ENCODE results near the gene WIPF2. TPM values are rescaled to one million over a fixed set of nuclear protein-coding genes. Genes with fewer than 3 reads are reported as not detected.
A peak's percentile ranks its signal among the peaks of the same experiment; 100 is the strongest.

The WIPF2 gene
- total RNA-seq, 3 donors from 2014 or later (not counting 1 experiment from before 2014, with no cell fraction given) = 43.2 to 47.4 (median 43.9) TPM

GRCh38 chr17:40268141-40268712 lies 49.1 kb downstream of the WIPF2 start:
- Mint-ChIP-seq H3K36me3 (no peaks in the 10 kb centered on the region), H3K27me3 (ENCODE audit: low read depth in 2 of 2) (no peaks in the 10 kb centered on the region), H3K4me3 (no peak overlapping the region), H3K4me1 (no peaks in the 10 kb centered on the region), H3K9me3 (no peaks in the 10 kb centered on the region), H3K27ac (no peak overlapping the region)
- DNase-seq (no peak), ATAC-seq (no peak)
- Histone ChIP-seq H3K36me3 (ENCODE audit: control insufficient read depth, insufficient read depth, low read length) (peaks cover 52% of the 10 kb centered on the region), H3K27ac (ENCODE audit: low read length) (no peak overlapping the region), H3K27me3 (ENCODE audit: control insufficient read depth, insufficient read depth, low read length) (no peaks in the 10 kb centered on the region), H3K4me3 (ENCODE audit: low read length) (no peak overlapping the region), H3K9me3 (ENCODE audit: control insufficient read depth, insufficient read depth, low read length) (no peaks in the 10 kb centered on the region), H3K4me1 (ENCODE audit: control insufficient read depth, insufficient read depth, low read length) (no peaks in the 10 kb centered on the region)
- TF ChIP-seq CTCF (IDR thresholded peaks at IDR 0.05) = no peak
- WGBS (ENCODE audit: insufficient coverage) = 94% methylated on average over 2 of the region's 2 CpGs
- intact Hi-C loops (cut with micrococcal nuclease) = no loop called here

DNA sequence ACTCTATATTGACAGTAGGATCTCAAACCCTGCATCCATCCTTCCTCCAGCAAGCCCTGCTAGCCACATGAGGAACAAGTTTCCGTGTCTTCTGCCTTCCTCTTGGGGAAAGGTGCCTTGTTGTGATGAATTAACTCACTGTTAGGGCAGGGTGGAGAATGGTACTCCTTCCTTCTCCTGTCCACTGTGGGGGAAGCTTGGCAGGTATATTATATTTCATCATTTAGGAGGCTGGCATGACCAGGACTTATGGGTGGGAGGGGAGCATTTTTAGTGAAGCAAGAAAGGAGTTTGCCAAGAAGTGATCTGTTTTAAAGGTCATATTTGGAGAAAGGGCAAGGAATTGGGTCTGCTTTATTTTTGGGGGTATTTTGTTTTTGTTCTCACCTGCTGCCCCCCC lies 59.3 kb downstream of the WIPF2 start:
- Histone ChIP-seq H3K4me3 (ENCODE audit: low read length) (no peak overlapping the region), H3K27ac (ENCODE audit: low read length) (no peak overlapping the region), H3K4me1 (ENCODE audit: control insufficient read depth, insufficient read depth, low read length) (no peaks in the 10 kb centered on the region), H3K9me3 (ENCODE audit: control insufficient read depth, insufficient read depth, low read length) (no peaks in the 10 kb centered on the region), H3K36me3 (ENCODE audit: control insufficient read depth, insufficient read depth, low read length) (peaks cover 69% of the 10 kb centered on the region), H3K27me3 (ENCODE audit: control insufficient read depth, insufficient read depth, low read length) (no peaks in the 10 kb centered on the region)
- H3K27ac Mint-ChIP-seq = peak overlapping the region in 1 of 2 donors; percentile 30
- H3K4me1 Mint-ChIP-seq = peaks cover 0 to 7% of the 10 kb centered on the region in 2 donors
- intact Hi-C loops (cut with micrococcal nuclease) = no loop called here
- H3K36me3 Mint-ChIP-seq = no peaks in the 10 kb centered on the region
- H3K9me3 Mint-ChIP-seq = no peaks in the 10 kb centered on the region
- ATAC-seq (no peak), DNase-seq (no peak)
- no peak overlapping the region for H3K4me3 Mint-ChIP-seq
- no peak for TF ChIP-seq CTCF (IDR thresholded peaks at IDR 0.05)
- WGBS (ENCODE audit: insufficient coverage) = 100% methylated on average over 1 of the region's 1 CpG
- no peaks in the 10 kb centered on the region for H3K27me3 Mint-ChIP-seq (ENCODE audit: low read depth in 2 of 2)

GRCh38 chr17:40279402-40279801 lies 60.3 kb downstream of the WIPF2 start:
- intact Hi-C loops (cut with micrococcal nuclease) = no loop called here

More at GRCh38 chr17:40279402-40279801, 60.3 kb downstream of the WIPF2 start:
- H3K4me1 ChIP-seq (ENCODE audit: control insufficient read depth, insufficient read depth, low read length) = no peaks in the 10 kb centered on the region
- no peaks in the 10 kb centered on the region for H3K36me3 Mint-ChIP-seq
- peaks cover 5 to 16% of the 10 kb centered on the region in 2 donors for H3K4me1 Mint-ChIP-seq
- H3K4me3 ChIP-seq (ENCODE audit: low read length) = no peak overlapping the region
- H3K9me3 ChIP-seq (ENCODE audit: control insufficient read depth, insufficient read depth, low read length) = no peaks in the 10 kb centered on the region
- no peak overlapping the region for H3K27ac ChIP-seq (ENCODE audit: low read length)
- H3K36me3 ChIP-seq (ENCODE audit: control insufficient read depth, insufficient read depth, low read length) = peaks cover 59% of the 10 kb centered on the region
- H3K9me3 Mint-ChIP-seq = no peaks in the 10 kb centered on the region
- H3K27ac Mint-ChIP-seq = no peak overlapping the region
- no peaks in the 10 kb centered on the region for H3K27me3 Mint-ChIP-seq (ENCODE audit: low read depth in 2 of 2)
- no peaks in the 10 kb centered on the region for H3K27me3 ChIP-seq (ENCODE audit: control insufficient read depth, insufficient read depth, low read length)
- H3K4me3 Mint-ChIP-seq = no peak overlapping the region
- ATAC-seq (no peak), DNase-seq (no peak)
- 100% methylated on average over 3 of the region's 4 CpGs for WGBS (ENCODE audit: insufficient coverage)
- TF ChIP-seq CTCF (IDR thresholded peaks at IDR 0.05) = no peak
